ENCODE measurements around the gene RTTN.

GRCh38 chr18:69963196-69963595 is 242.3 kb downstream of the RTTN start:
- no peak for TF ChIP-seq CTCF (IDR thresholded peaks at IDR 0.05; ENCODE audit: low read depth, low read length, missing input control)
- no peak for TF ChIP-seq GABPA (IDR thresholded peaks at IDR 0.05 in 1 of 2, conservative IDR thresholded peaks at IDR 0.05 in 1 of 2)
- TF ChIP-seq SP1 (IDR thresholded peaks at IDR 0.05) = no peak
- no peak for TF ChIP-seq EGR1 (IDR thresholded peaks at IDR 0.05; ENCODE audit: low read depth in 2 of 2)
- no peak for TF ChIP-seq RAD21 (IDR thresholded peaks at IDR 0.05)
- no peak for TF ChIP-seq FOXA1 (IDR thresholded peaks at IDR 0.05)
- no peak for TF ChIP-seq TAF1 (conservative IDR thresholded peaks at IDR 0.05)
- no peak for TF ChIP-seq ATF3 (IDR thresholded peaks at IDR 0.05)
- TF ChIP-seq ZBTB33 (IDR thresholded peaks at IDR 0.05) = no peak
- no peak for TF ChIP-seq JUND (IDR thresholded peaks at IDR 0.05)
